Motor neuron (in vitro differentiated cells): Measurements from ENCODE around the gene ABRACL. TPM values are rescaled to one million over a fixed set of nuclear protein-coding genes. Genes with fewer than 3 reads are reported as not detected.

Experiments used
- ATAC-seq, 8 experiments: fragments of 200-7000 bp; cut with Tn5 transposase; replicated peaks in 6 of 8; 2 replicates each; pipeline ENCODE4 v1.8.0; 2021; ENCODE audit warnings: mild to moderate bottlenecking in 8 of 8, moderate library complexity in 8 of 8
- H3K27ac ChIP-seq, 2 donors: fragments of 250-450 bp; sonication (Bioruptor Pico); 2 replicates each; pipeline ENCODE4 v1.9.0; 2021; ENCODE audit warnings: antibody characterized with exemption in 2 of 2, mild to moderate bottlenecking in 2 of 2, moderate library complexity in 1 of 2
- H3K4me1 ChIP-seq, 2 donors: fragments of 250-450 bp; sonication (Bioruptor Pico); replicated peaks in 1 of 2; 2 replicates each; pipeline ENCODE4 v1.6.1; 2021; ENCODE audit warnings: antibody characterized with exemption in 2 of 2, mild to moderate bottlenecking in 2 of 2, moderate library complexity in 1 of 2
- H3K4me3 ChIP-seq, 5 donors: fragments of 250-450 bp; sonication (Bioruptor Pico); 2 replicates each; pipeline ENCODE4 v1.9.0; 2021; ENCODE audit warnings: antibody characterized with exemption in 5 of 5, mild to moderate bottlenecking in 5 of 5, moderate library complexity in 4 of 5
- WGBS, 10 experiments: fragments of 450-650 bp; shearing (Covaris generic); methylation state at CpG; one replicate each; pipeline ENCODE4 v1.0.0; 2022; 5-methylcytosine and 5-hydroxymethylcytosine counted together
- in situ Hi-C, 9 experiments: fragments of 400-800 bp; cut with MboI; loops; one replicate each; pipeline ENCODE4 v1.15.0; 2021; ENCODE audit warnings: low sequenced_read_pairs in 9 of 9, low pct_unique_long_range_greater_than_20kb in 2 of 9; ENCODE audit not compliant: unreplicated experiment in 9 of 9
- total RNA-seq, 8 experiments: library from RNA; unstranded; fragments of 300-600 nt; gene quantifications; 2 replicates each; pipeline versions ENCODE4 v1.2.3 to v1.2.4, GENCODE V29; 2022

Gene ABRACL
- total RNA-seq, 8 experiments from 2014 or later = 13.9 to 61.3 (median 26.6) TPM

DNA sequence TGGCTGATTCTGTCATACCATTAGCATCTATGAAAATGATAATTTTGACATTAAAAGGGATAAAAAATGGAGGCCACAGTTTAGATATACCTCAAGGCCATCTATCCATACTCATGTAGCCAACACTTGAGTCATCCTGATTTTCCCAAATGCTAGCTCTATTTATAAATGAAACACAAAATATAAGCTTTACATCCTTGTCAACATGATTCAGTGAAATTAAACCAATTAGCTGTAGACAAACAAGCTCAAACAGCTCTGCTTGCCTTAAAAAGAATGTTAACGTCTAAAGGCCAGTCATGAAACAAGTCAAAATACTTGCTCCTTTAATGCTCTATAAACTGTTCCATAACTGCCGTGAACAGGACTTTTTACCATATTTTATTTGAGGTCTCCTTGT is 40.3 kb downstream of the ABRACL start:
- no peak for ATAC-seq
- WGBS, 10 experiments = 44 to 100% (median 85%) methylated on average over 1 to 2 of the region's 2 CpGs
- in situ Hi-C loops = no loop called here
- Histone ChIP-seq H3K27ac (no peak overlapping the region), H3K4me3 (no peak overlapping the region), H3K4me1 (no peaks in the 10 kb centered on the region)

DNA sequence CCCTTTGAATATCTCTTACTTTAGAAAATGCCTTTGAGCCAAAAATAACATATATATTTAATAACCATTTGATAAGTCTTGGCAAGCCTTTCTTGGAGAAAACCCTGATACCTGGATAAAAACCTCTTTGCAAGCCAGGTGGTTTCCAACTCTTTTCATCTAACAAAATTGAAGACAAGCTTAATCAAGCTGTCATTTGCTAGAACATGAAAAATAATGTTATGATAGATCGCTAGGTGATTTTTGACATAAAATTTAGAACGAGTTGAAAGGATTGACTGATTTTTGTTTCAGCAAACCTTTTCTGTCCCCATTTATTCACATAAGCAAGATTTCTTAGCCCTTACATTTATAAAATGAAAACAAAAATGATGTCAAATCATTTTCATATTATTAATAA is 44.6 kb downstream of the ABRACL start:
- Histone ChIP-seq H3K27ac (no peak overlapping the region), H3K4me1 (no peaks in the 10 kb centered on the region), H3K4me3 (no peak overlapping the region)
- 39 to 100% (median 70%) methylated on average over 1 to 2 of the region's 2 CpGs; no CpG with 5 or more reads in 1 of the 10 experiments for WGBS, 10 experiments
- no peak for ATAC-seq
- in situ Hi-C loops = no loop called here

DNA sequence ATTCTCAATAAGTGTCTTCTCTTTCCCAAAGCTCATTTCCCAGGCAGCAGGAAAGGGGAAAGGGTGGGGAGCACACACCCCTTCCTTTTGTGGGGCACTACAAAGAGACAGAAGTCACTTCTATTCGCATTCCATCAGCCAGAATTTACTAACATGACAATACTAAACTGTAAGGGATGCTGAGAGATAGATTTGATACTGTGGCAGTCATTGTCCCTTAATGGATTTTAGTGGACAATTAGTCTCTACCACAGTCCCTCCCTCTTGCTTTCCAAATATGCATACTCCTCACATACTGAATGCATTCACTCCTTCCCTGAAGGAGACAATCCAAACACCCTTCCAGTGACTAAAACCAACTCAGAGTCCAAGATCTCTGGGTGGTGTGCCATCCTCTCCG is 50.5 kb downstream of the ABRACL start:
- 0 to 80% (median 28%) methylated on average over 1 to 2 of the region's 2 CpGs; no CpG with 5 or more reads in 2 of the 10 experiments for WGBS, 10 experiments
- ATAC-seq = peak in 6 of 8 experiments; percentile 50 to 93 (median 91)
- no peak overlapping the region for H3K27ac ChIP-seq
- in situ Hi-C loops = no loop called here
- H3K4me1 ChIP-seq = peaks cover 2 to 7% of the 10 kb centered on the region in 2 donors
- no peak overlapping the region for H3K4me3 ChIP-seq

DNA sequence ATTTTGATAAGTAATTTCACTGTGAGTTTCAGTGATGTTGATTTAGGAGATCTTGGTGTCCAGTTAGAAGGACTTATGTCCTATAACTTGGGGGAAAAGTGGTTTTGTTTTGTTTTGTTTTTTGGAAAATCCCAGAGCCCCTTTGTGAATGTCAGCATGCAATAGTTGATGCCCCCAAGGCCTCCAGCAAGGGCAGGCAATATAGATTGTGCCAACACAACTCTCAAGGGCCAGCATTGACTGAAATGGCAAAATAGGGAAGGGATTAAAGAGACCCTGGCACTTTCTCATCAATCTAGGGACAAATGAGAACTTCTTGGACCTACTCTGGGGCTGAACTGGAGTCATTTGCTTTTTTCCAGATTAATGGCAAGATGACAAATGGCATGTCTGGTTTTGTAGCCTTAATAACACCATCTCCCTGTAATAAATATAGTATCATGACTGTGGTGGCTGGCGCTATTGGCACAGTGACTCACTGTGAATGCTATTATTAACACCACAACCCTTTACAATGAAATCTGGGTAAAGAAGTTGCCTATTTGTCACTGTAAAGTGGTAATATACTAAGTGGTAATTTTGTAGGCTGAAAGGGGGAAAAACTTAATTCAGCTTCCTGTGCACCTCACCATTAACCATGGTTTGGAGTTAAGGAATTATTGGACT is 51.8 kb downstream of the ABRACL start:
- in situ Hi-C loops = no loop called here
- 14 to 78% (median 42%) methylated on average over 1 of the region's 1 CpG; no CpG with 5 or more reads in 6 of the 10 experiments for WGBS, 10 experiments
- H3K4me3 ChIP-seq = no peak overlapping the region
- peak in 3 of 8 experiments; percentile 22 to 77 (median 63) for ATAC-seq
- no peak overlapping the region for H3K27ac ChIP-seq
- peaks cover 2 to 7% of the 10 kb centered on the region in 2 donors for H3K4me1 ChIP-seq

DNA sequence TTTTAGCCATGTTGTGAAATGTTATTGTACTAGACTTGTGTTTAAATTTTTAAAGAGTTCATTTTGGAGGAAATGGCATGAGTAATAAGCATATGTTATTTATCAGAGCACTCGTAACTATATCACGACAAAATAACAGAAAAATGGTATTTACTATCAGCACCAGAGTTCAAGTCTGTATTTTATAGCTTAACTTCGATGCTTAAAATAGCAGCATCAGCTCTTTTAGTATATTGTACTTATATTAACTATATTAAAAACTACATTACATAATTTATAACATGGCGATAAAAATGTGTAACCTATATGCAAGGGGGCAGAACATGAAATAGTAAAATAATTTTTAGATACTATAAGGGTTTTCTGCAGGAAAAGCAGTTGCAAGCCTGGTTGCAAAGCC is 52.9 kb downstream of the ABRACL start:
- H3K4me3 ChIP-seq = no peak overlapping the region
- no peak for ATAC-seq
- H3K4me1 ChIP-seq = peaks cover 2 to 7% of the 10 kb centered on the region in 2 donors
- WGBS, 10 experiments = 50 to 100% (median 88%) methylated on average over 2 to 4 of the region's 4 CpGs
- no peak overlapping the region for H3K27ac ChIP-seq
- in situ Hi-C loops = no loop called here

DNA sequence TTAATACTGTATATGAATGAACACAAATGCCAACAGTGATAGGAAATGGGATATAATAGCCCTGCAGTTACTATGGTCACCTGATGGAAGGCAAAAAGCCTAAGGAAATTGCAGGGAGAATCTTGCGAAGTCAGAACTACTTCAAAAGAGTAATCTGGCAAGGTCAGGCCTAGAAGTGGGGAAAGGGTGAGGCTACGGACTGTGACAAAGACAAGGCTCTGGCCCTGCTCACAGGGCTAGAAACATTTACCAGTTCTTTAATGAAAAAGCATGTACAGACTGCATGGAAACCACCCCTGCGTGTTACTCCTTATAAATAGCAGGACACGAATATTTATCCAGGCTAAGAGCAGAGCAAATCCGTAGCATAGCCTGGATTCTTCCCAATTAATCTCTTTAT is 53.8 kb downstream of the ABRACL start:
- in situ Hi-C loops = no loop called here
- peaks cover 2 to 7% of the 10 kb centered on the region in 2 donors for H3K4me1 ChIP-seq
- ATAC-seq = peak in 1 of 8 experiments; percentile 23
- WGBS, 10 experiments = 60 to 100% (median 92%) methylated on average over 3 to 5 of the region's 5 CpGs
- H3K27ac ChIP-seq = no peak overlapping the region
- H3K4me3 ChIP-seq = no peak overlapping the region

DNA sequence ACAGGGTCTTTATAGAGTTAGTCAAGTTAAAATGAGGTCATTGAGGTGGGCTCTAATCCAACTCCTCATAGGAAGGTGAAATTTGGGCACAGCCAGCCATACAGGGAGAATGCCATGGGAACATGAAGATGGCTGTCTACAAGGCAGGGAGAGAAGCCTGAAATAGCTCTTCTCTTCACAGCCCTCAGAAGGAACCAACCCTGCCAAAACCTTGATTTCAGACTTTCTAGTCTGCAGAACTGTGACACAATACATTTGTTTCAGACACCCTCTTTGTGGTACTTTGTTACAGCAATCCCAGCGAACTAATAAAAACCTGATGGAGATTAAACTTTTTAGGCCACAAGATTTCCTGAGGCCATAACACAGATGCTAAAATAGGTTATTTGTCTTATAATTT is 63.3 kb downstream of the ABRACL start:
- no peak for ATAC-seq
- in situ Hi-C loops = no loop called here
- 0 to 100% (median 95%) methylated on average over 1 of the region's 1 CpG; no CpG with 5 or more reads in 4 of the 10 experiments for WGBS, 10 experiments
- H3K4me1 ChIP-seq = no peaks in the 10 kb centered on the region
- H3K27ac ChIP-seq = no peak overlapping the region
- no peak overlapping the region for H3K4me3 ChIP-seq

Other genes starting within 250 kb of the ABRACL start
- gene ECT2L, start 232.7 kb upstream of the ABRACL start, total RNA-seq = under 1 TPM; 0.27 to 0.84 (median 0.42) TPM
- 10 to 100 TPM; 21.0 to 53.2 (median 42.0) TPM for gene REPS1, start 40.5 kb upstream of the ABRACL start, total RNA-seq
- 10 to 100 TPM in 7 of 8 experiments, 1 to 10 TPM in 1; 7.5 to 22.9 (median 12.7) TPM for gene HECA, start 106.3 kb downstream of the ABRACL start, total RNA-seq